Breast epithelium (tissue), 3 donors: ENCODE measurements around the gene HPD.

Experiments
- CTCF ChIP-seq, 3 donors: fragments of 450-650 bp; IDR thresholded peaks; one replicate each; pipeline ENCODE4 v1.5.1; 2016 to 2017; ENCODE audit warnings: antibody characterized with exemption in 3 of 3, mild to moderate bottlenecking in 3 of 3, moderate library complexity in 3 of 3
- POLR2AphosphoS5 ChIP-seq, 3 donors: sonication (generic); formaldehyde crosslinking; IDR thresholded peaks; one replicate each; pipeline ENCODE4 v1.6.1; 2017; ENCODE audit warnings: antibody characterized with exemption in 3 of 3

- TF ChIP-seq CTCF (IDR thresholded peaks at IDR 0.05) = no peak
- TF ChIP-seq POLR2AphosphoS5 (IDR thresholded peaks at IDR 0.05) = no peak
Observed at GRCh38 chr12:121802485-121802842, 56.2 kb downstream of the HPD start.
